Measurements from ENCODE around the gene FYB2. TPM values are rescaled to one million over a fixed set of nuclear protein-coding genes. Genes with fewer than 3 reads are reported as not detected.

Gene FYB2
- total RNA-seq, 1 experiment from 2014 or later: not detected

DNA sequence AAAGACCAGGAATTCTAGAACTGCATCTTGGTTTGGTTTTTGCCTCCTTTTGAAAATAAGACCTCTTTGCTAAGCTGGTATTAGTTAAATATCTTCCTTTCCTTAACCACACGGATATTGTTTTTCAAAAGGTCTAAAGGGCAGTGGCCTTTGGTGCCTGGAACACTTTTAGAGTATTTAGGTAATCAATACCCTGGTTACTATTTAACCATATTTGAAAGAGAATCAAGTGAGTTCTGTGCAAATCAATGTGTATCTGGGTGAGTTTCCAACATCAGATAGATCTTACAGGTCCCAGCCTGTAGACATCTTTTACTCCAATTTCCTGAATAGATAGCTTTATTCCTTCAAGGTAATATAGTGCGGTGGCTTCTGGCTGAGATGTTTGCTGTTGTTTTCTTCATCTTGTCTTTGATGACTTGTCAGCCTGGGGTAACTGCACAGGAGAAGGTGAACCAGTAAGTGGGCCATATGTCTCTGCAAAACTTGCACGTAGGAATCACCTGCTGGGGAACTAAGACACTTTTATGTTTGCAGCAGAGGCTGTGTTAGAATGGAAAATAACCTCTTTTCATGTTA, 35.4 kb upstream of the FYB2 start, which contains the start of gene C8A:
TSS of gene C8A (plus strand) at position 277 of the 579 bp plus-strand sequence. CDS start at position 382, 105 bp downstream.
- H3K4me1 ChIP-seq (ENCODE audit: control insufficient read depth in 1 of 2, insufficient read depth in 2 of 2, low read length in 2 of 2): no peaks in the 10 kb centered on the region
- CTCF ChIA-PET: no interaction called here
- no peak within 1 kb of the TSS for H3K4me3 ChIP-seq (replicated peaks in 1 of 2; ENCODE audit: low read depth in 1 of 2, low read length in 2 of 2)
- H4K20me1 ChIP-seq (ENCODE audit: insufficient read depth): no peaks in the 10 kb centered on the region
- no peaks in the 10 kb centered on the region for H3K9me2 ChIP-seq (ENCODE audit: insufficient read depth)
- ATAC-seq (no peak), DNase-seq (ENCODE audit: low read depth, low spot score) (no peak)
- TF ChIP-seq CEBPB (IDR thresholded peaks at IDR 0.05; ENCODE audit: low read depth): no peak
- TF ChIP-seq CTCF (IDR thresholded peaks at IDR 0.05 in 2 of 3, conservative IDR thresholded peaks at IDR 0.05 in 1 of 3; ENCODE audit: borderline replicate concordance in 1 of 3, insufficient read depth in 1 of 3, low read depth in 2 of 3, low read length in 2 of 3): no peak
- TF ChIP-seq POLR2AphosphoS5 (IDR thresholded peaks at IDR 0.05; ENCODE audit: low read depth, low read length): no peak
- TF ChIP-seq, protein P1, sequence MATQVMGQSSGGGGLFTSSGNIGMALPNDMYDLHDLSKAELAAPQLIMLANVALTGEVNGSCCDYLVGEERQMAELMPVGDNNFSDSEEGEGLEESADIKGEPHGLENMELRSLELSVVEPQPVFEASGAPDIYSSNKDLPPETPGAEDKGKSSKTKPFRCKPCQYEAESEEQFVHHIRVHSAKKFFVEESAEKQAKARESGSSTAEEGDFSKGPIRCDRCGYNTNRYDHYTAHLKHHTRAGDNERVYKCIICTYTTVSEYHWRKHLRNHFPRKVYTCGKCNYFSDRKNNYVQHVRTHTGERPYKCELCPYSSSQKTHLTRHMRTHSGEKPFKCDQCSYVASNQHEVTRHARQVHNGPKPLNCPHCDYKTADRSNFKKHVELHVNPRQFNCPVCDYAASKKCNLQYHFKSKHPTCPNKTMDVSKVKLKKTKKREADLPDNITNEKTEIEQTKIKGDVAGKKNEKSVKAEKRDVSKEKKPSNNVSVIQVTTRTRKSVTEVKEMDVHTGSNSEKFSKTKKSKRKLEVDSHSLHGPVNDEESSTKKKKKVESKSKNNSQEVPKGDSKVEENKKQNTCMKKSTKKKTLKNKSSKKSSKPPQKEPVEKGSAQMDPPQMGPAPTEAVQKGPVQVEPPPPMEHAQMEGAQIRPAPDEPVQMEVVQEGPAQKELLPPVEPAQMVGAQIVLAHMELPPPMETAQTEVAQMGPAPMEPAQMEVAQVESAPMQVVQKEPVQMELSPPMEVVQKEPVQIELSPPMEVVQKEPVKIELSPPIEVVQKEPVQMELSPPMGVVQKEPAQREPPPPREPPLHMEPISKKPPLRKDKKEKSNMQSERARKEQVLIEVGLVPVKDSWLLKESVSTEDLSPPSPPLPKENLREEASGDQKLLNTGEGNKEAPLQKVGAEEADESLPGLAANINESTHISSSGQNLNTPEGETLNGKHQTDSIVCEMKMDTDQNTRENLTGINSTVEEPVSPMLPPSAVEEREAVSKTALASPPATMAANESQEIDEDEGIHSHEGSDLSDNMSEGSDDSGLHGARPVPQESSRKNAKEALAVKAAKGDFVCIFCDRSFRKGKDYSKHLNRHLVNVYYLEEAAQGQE (IDR thresholded peaks at IDR 0.05; ENCODE audit: low read depth): no peak
- no peak for TF ChIP-seq FOSL1 (IDR thresholded peaks at IDR 0.05; ENCODE audit: low read depth)
- TF ChIP-seq, protein P2, sequence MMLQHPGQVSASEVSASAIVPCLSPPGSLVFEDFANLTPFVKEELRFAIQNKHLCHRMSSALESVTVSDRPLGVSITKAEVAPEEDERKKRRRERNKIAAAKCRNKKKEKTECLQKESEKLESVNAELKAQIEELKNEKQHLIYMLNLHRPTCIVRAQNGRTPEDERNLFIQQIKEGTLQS (IDR thresholded peaks at IDR 0.05): no peak
- no peak for TF ChIP-seq ZBTB33 (IDR thresholded peaks at IDR 0.05; ENCODE audit: extremely low read depth, insufficient replicate concordance, low read length)
- TF ChIP-seq YY1 (IDR thresholded peaks at IDR 0.05; ENCODE audit: extremely low read depth, insufficient replicate concordance, low read depth, low read length): no peak
- RAD21 ChIA-PET (ENCODE audit: low non-redundant PET in 1 of 2, low total read pairs in 2 of 2, uncharacterized antibody in 2 of 2, unreplicated experiment in 2 of 2): no interaction called here
- H3K27me3 ChIP-seq (ENCODE audit: insufficient read depth, low read length): peaks cover 26% of the 10 kb centered on the region
- H3K36me3 ChIP-seq (ENCODE audit: control insufficient read depth in 1 of 2, insufficient read depth in 2 of 2, low read length in 2 of 2): no peaks in the 10 kb centered on the region
- H3K4me2 ChIP-seq (ENCODE audit: low read length): no peak within 1 kb of the TSS
- intact Hi-C loops (cut with micrococcal nuclease): no loop called here
- POLR2A ChIA-PET: no interaction called here
- no peak within 1 kb of the TSS for H3K9ac ChIP-seq (ENCODE audit: low read length)
- H2AFZ ChIP-seq (ENCODE audit: low read depth, low read length, poor library complexity, severe bottlenecking): no peak within 1 kb of the TSS
- no peaks in the 10 kb centered on the region for H3K79me2 ChIP-seq (ENCODE audit: insufficient read depth, low read length)
- BruUV-seq (replicated peaks): no TSS peak
- H3K9me3 ChIP-seq (ENCODE audit: control insufficient read depth in 1 of 2, insufficient read depth in 1 of 2, low read depth in 1 of 2, low read length in 2 of 2): no peaks in the 10 kb centered on the region
- no peak within 1 kb of the TSS for H3K27ac ChIP-seq (ENCODE audit: low read depth, low read length)
